ENCODE data around the gene ELL2.
"Not testable (repeated sequence)": the region's sequence is repeated elsewhere in the genome, so short reads cannot be mapped to it uniquely, and the experiment has no call there.

Gene ELL2

DNA sequence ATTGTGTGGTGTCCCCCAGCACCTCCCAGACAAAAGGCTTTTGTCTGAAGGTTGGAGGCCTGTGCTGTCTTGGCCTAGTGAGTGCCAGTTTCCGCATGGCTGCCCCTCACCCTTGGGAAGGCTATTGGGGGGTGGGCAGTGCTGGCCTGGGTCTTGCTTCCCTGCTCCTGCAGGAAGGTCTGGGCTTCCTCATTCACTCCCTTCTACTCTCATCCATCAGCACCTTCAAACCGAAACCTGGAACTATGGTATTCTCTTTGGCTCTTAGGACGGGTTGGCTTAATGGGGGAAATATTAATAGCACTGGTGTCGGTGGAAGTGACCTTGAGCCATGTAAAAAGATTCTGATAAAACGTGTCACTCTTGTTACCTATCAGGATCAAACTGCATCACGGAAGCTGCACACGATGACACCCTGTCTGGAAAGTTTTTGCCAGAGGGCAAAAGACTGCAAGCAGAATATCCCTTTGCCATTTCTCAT, 105.1 kb downstream of the ELL2 start:
- peak; percentile 83 for DNase-seq

DNA sequence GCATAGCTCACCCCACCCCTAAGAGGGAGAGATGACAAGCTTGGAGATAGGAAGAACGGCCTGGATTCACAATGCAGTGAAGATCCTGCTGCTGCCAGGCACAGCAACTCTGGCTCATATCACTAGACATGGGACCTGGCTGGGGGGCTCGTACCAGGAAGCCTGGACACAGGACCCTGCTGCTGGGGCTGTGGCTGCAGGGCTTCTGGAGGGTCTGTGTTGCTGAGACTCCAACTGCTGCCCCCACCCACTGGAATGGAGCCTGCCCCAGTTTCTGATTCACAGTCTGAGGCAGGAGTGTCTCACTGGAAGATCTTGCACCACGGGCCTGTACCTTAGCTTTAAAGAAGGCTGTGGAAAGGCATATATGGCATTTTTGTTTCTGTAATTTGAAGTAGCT, 108.2 kb downstream of the ELL2 start:
- peak; percentile 60 for DNase-seq

DNA sequence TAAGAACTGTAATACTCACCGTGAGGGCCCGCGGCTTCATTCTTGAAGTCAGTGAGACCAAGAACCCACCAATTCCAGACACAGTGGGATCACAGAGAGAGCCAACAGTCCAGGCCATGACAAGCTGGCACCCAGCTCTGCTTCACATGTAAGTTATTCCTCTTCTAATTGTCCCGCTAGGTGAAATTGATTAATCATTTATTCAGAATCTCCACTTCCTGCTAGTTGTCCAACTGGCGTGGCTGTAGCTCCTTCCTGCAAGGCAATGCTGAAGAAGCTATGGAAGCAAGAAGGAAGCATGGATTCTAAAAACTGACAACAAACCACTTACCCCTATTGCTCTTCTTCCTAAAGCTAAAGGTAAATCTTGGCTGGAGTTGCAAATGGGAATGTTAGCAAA, 109.1 kb downstream of the ELL2 start:
- no peak for DNase-seq

DNA sequence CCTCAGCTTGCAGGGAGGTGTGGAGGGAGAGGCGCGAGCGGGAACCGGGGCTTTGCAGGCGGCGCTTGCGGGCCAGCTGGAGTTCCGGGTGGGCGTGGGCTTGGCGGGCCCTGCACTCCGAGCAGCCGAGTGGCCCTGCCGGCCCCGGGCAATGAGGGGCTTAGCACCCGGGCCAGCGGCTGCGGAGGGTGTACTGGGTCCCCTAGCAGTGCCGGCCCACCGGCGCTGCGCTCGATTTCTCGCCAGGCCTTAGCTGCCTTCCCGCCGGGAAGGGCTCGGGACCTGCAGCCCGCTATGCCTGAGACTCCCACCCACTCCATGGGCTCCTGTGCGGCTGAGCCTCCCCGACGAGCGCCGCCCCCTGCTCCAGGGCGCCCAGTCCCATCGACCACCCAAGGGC, 110.5 kb downstream of the ELL2 start:
- DNase-seq, result not testable (repeated sequence)

DNA sequence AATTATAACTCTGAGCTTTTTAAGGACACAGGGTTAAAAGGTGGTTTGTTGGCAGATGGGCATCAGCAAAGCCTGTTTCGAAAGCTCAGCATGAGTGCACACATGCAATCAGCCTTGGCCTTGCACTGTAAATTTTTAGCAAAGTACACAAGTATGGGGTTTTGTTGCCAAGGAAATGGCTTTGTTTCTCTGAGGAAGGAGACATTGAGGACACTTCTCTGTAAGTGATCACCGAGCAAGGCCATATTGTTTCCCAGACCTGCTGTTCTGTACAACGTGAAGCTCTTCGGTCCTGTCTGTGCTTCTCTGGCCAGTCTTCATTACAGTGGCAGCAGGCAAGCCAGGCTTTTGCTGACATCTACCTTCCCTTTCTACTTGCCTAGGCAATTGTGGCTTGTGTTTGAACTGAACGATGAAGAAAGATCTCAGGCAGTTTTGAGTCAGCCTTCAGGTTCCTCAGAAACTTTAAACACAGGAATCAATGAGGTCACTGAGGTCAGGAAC, 111.2 kb downstream of the ELL2 start:
- no peak for DNase-seq

DNA sequence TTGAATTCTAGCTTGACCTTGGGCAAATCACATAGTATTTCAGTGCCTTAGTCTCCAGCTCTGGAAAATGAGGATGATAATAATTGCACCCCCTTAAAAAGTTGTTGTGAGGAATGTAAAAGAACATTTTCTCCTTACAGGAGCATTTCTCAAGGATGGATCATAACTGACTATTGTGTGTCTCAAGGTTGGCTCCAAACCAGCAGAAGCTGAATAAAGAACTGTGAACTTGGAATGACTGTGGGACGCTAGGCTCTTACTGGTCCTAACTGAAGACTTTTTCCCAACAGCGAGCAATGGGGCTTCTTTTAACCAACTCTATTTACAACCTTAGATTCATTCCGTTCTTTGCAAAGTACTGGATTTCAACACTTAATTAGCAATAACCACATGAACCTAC, 113.0 kb downstream of the ELL2 start:
- DNase-seq, result no peak

DNA sequence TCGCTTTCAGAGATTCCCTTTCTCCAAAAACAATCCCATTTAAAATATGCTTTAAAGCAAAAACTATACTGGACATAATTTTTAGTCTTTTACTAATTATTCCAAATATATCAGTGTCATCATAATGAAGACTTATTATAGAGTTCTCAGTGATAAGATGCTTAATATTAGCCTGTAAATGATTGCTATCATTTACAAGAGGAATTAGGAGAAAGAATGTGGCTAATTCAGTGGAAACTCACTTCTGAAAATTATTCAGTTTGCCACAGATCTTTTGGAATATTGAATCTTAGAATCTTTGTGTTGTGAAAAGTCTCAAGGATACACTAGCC, 114.4 kb downstream of the ELL2 start:
- no peak for DNase-seq

DNA sequence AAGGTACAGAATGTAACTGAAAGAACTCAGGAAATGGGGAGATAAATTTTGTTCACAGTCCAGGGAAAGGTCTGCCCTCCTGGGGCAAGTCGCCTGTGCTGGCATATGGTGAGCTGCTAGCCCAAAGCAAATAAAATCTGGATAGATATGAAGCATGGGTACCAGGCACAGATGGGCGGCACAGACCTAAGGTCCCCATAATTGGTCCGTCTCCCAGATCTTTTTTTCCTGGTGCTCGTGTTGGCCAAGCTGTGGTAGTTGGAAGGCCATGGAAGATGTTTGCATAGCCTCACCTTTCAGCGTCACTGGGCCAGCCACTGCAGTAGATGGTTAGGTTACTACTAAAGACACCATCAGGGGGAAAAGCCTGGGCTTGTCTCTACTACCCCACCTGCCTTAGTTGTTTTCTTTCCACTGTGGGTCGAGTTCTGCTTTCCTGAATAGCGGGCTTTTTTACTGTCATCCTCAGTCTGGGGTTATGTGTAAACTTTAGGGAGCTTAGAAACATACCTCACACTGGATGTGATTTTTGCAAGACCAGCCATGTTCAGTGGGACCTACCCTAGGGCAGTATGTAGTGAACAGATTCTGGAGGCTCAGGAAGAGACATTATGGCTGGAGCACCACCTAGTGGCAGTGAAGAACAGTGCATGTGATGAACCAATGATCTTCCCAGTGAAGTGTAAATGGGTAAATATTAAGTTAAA, 114.9 kb downstream of the ELL2 start:
- DNase-seq, result peak; percentile 63

DNA sequence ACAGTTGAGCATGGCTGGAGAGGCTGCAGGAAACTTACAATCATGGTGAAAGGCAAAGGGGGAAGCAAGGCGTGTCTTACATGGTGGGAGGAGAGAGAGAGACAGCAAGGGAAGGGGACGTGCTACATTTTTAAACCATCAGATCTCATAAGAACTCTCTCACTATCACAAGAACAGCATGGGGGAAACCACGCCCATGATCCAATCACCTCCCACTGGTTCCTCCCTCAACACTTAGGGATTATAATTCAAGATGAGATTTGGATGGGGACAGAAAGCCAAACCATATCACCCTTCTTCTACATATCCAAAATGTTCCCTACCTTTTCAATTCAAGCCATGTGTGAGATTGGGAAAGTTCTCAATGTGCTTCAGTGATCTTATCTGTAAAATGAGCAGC, 116.3 kb downstream of the ELL2 start:
- no peak for DNase-seq

DNA sequence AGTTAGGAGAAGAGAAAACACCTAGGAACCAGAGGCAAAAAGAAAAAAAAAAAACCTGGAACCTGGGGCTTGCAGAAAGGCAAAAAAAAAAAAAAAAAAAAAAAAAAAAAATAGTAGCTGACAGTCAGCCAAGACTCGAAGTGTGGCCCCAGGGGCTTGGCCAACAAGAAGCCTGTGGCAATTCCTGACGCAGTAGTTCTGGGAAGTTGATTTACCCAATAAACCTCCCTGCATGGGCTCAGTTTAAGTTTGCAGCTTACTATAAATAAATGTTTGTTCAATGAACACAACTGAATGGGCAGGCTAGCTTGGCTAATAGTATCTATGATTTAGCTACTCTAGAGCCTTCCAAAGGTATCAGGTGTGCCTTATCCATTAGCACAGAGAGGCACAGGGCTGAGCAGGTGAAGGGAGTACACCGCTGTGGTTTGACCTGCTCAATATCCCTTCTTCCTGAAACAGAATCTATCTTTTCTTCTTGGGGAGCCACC, 117.9 kb downstream of the ELL2 start:
- no peak for DNase-seq

DNA sequence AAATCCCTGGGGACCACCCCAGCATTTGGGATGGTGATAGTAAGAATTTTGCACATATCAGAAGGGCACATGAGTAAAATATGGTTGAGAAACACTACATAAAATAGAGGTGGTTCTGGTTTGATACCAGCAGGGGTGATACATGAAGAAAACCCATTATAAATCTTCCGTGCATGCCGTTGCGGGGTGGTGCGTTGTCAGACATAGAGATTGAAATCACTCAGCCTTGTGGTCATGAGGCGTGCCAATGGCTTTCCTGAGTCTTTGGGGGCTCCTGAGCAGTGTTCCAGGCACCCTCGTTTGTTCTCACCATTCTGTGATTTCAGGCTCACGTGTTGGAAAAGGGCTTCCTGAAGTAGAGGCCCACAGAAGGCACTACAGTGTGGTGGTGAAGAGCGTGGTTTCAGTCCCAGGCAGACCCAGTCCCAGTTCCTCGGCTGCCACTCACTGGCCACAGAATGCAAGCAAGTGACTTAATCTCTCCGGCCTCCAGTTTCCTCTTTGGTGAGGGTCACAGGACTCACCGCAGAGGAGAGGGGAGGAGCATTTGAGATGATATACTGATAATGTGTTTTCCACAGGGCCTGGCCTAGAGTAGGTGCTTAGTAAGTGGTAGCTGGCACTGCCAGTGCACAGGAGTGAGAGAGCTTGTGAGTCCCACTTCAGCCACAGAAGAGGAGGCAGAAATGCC, 118.7 kb downstream of the ELL2 start:
- no peak for DNase-seq

DNA sequence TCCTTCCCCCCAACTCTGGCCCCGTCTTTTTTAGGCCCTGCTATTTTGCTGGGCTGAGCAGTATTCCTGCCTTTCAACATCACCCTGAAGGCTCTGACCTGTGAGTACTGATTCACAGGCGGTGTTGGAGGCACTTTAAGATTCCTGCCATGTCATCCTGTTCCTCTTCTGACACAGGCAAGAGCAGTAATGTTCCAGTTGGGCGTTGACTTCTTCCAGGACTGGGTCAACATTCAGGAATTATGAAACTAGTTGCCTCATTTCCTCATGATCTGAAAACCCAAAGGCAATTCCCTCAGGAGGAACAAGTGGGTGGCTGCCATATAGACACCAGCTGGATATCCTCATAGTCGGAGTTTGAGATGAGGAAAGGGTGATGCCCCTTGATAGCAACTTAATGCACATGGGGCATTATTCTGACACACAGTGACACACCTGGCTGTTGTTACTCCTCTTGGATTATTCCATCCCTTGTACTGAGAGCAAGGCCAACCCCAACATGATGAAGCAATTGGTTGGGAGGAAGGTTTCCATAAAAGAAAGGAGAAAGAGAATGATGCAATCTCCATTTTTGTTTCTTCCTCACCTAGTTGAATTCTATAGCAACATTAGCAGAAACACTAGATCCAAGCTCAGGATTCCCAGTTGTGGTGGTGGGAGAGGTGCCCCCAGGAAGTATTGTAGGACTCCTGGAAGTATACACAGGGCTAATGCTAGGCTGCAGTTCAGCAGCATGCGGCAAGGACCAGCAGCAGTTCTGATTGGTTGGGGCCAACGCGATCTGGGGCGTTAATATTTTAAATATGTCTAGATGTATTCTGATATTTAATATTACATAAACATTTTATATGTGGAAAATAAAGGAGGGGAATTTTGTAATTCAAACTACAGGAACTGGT, 119.5 kb downstream of the ELL2 start:
- no peak for DNase-seq

DNA sequence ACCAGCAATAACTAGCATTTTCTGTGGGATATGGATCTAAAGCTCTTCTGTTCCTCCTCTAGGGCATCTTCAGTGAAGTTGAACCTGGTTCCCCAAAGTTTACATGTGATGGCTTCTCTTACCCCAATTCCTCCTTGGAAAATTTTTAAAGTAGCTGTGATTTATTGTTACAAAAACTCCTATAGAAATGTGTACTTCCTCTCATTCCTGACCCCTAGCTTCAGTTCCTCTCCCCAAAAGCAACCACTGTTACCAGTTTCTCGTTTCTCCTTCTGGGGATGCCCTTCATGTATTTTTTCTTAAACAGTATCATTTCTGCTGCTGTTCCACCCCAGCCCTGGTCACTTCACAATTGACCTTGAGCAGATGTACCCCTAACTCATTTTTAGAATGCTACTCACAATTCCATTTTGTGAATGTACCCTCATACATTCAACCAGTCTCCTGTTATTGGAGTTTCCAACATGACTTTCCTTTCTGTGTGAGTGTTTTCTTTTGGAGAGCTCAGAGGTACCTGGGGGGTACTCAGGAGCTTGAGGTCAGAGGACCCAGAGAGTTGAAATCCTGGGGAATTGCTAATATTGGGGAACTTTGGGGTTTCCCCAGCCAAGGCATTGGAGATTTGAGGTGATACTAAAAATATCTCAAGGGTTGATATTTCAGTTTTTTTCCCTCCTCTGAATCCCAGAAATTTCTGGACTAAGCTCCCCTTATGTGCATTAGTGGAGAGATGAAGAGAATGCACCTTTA, 120.5 kb downstream of the ELL2 start:
- DNase-seq, result no peak

DNA sequence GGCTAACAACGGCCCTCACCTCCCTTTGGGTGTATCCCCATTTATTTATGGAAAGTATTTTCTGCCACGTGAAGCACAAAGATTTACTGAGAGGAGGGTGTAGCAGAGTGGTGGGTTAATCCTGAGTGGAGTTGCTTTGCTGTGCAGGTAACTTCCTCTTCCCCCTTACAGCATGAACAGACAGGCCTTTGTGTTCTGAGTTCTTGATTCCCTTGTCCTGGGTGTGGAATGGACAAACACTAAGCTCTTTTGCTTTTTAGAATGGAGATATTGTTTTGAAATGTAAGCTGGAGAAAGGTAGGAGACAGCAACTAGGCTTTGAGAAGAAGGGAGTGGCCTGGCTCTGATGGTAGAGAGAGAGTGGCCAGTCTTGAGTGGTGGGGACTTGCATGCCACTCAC, 122.0 kb downstream of the ELL2 start:
- DNase-seq, result no peak

DNA sequence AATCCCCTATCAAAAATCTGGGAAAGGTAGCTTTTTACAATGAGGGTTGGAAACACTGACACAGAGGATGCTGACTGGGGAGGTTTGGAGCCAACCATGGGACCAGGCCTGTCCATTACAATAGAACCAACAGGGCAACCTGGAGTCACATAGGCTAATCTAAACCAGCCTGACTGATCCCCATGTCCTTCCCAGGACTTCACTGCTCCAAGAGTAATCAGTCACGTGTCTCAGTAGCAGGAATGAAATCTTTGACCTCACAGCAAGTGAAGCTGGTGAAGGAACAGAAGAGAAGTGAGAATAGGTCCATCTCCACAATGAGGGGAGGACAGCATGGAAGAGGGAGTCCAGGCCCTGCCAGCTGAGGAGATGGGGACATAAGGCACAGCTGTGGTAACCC, 123.1 kb downstream of the ELL2 start:
- no peak for DNase-seq

DNA sequence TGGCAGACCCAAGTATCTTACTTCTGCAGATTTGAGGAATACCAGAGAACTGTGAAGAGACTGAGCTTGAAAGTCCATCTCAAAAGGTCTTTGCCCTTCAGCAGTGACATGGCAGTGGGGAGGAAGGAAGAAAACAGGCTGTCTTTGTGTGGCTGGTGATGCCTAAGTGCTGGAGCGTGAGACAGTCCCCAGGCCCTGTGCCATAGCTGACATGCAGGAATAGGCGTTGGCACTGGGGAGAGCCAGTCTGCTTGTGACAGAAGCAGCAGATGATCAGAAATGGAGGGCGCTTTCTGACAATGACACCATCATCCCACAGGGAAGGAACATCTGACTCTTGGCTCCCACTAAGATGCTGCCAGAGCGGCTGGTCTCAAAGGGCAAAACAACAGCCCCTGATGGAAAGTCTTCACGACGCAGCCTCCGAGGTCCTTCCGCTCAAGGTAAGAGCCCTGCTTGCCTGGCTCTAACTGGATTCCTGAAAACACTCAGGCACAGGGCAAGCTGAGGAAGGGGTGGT, 123.6 kb downstream of the ELL2 start:
- no peak for DNase-seq

DNA sequence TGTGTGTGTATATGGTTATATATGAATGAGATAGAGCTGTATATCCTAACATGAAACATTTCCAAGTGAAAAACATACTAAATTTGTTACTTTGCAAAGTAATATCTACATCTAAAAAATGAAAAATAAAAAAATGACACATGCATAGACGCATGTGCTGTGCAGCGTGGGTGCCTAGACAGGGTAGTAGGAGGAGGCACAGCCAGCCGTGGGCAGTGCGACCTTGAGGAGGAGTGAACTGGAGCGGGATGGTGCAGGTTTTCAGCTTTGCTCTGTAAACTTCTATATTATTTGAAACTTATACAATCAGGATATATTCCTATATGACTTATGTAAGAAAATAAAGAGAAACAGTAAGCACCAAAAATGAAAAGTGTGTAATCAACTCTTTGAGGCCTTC, 124.2 kb downstream of the ELL2 start:
- DNase-seq, result no peak

DNA sequence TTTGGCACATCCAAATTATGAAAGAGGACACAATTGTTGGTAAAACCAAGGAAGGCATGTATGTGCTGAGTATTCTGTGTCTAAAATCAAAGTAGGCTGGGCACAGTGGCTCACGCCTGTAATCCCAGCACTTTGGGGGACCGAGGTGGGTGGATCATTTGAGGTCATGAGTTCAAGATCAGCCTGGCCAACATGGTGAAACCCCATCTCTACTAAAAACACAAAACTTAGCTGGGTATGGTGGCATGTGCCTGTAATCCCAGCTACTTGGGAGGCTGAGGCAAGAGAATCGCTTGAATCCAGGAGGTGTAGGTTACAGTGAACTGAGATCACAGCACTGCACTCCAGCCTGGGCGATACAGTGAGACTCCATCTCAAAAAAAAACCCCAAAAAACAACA, 124.7 kb downstream of the ELL2 start:
- not testable (repeated sequence) for DNase-seq

DNA sequence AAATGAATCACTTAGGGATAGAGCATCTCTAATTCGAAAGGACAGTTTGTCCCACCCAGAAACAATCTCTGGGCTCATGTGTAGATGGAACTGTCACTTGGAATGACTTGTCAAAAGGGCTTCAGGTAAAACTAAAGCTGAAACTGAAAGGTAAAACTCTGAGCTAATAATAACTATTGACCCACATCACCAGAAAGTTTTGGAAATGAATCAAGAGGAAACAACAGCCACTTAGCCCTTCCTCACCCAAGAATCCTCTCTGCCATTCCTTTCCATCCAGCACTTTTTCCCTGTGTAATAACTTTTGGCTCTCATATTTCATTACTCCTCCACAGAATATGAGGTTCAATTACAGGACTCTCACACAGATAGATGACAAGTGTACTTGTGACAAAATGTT, 125.1 kb downstream of the ELL2 start:
- DNase-seq, result no peak

DNA sequence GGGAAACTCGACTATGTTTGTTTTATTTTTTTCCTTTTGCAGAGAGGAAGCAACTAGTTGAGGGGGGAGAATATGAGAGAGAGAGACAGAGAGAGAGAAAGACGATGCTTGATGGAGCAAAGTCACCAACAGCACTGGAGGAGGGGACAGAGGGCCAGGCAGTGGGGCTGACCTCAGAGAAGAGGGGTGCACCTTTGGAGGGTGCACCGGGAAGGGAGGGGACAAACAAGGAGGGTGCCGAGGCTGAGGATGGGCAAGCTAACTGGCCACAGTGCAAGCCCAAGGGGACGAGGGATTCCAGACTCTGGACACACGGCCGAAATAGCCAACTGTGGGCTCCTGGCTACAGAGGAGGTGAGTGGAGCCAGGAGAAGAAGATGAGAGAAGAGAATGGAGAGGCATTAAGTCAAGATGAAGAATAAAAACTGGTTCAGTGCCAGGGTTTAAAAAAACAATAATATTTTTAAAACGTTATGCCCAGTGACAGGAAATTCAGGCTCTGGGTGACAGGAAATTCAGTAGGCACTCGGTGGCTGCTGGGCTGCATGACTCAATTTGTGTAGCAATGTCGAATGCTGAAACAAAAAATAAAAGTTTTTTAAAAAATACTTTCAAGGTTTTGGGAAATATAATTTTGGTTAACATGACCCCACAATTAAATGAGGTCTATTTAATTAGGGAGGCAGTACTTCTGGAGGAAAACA, 125.8 kb downstream of the ELL2 start:
- no peak for DNase-seq
